ENCODE measurements around the gene PPP1R12C.

DNA sequence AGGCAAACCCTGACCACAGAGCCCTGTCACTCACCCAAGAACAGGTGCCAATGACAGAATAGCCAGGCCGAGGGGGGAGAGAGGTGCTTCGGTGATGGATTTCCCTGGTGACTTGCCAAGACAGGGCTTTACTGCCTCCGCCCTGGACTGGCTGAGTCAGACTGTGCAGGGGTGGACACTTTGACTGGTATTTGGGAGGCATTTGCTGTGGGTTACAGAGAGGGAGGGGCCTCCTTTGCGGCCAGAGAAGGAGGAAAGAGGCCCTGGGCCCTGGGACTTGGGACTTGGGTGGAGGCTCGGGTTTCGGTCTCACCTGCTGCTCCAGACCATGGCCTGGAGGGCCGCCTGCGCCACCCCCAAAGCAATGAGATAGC lies 46.3 kb downstream of the PPP1R12C start:
- no peak for TF ChIP-seq CTCF (conservative IDR thresholded peaks at IDR 0.05 in 1 of 2, IDR thresholded peaks at IDR 0.05 in 1 of 2; ENCODE audit: extremely low read depth in 1 of 2, insufficient read depth in 1 of 2, low read depth in 1 of 2, low read length in 2 of 2)
- TF ChIP-seq EZH2 (IDR thresholded peaks at IDR 0.05; ENCODE audit: borderline replicate concordance, low read length): no peak
